Stimulated activated naive CD8-positive, alpha-beta T cell treated with anti-CD3 and anti-CD28 coated beads, Interleukin-15, amount 100 ng/mL, for 72 hours (primary cell): ENCODE data around the gene CMTR1.
A peak's percentile ranks its signal among the peaks of the same experiment; 100 is the strongest.

Experiments
- ATAC-seq: fragments of 150-1000 bp; cut with Tn5 transposase; 2 replicates; pipeline ENCODE4 v1.10.0; 2021; ENCODE audit warnings: mild to moderate bottlenecking, moderate library complexity
- DNase-seq, 2 donors: peaks; one replicate each; pipeline ENCODE4 v3.0.0; 2021 to 2022
- H3K27ac Mint-ChIP-seq, 2 donors: one replicate each; pipeline ENCODE4 v1.8.0; 2022; ENCODE audit warnings: mild to moderate bottlenecking in 2 of 2, mixed read lengths in 2 of 2, moderate library complexity in 2 of 2
- H3K27me3 Mint-ChIP-seq: one replicate; pipeline ENCODE4 v1.8.0; 2022; ENCODE audit warnings: mixed read lengths
- H3K4me1 Mint-ChIP-seq: one replicate; pipeline ENCODE4 v1.8.0; 2022; ENCODE audit warnings: mild to moderate bottlenecking, mixed read lengths
- H3K4me3 Mint-ChIP-seq, 2 donors: one replicate each; pipeline ENCODE4 v1.8.0; 2022; ENCODE audit warnings: mild to moderate bottlenecking in 2 of 2, mixed read lengths in 2 of 2, moderate library complexity in 1 of 2
- H3K9me3 Mint-ChIP-seq, 2 donors: one replicate each; pipeline ENCODE4 v1.8.0; 2022; ENCODE audit warnings: mixed read lengths in 2 of 2

The CMTR1 gene

DNA sequence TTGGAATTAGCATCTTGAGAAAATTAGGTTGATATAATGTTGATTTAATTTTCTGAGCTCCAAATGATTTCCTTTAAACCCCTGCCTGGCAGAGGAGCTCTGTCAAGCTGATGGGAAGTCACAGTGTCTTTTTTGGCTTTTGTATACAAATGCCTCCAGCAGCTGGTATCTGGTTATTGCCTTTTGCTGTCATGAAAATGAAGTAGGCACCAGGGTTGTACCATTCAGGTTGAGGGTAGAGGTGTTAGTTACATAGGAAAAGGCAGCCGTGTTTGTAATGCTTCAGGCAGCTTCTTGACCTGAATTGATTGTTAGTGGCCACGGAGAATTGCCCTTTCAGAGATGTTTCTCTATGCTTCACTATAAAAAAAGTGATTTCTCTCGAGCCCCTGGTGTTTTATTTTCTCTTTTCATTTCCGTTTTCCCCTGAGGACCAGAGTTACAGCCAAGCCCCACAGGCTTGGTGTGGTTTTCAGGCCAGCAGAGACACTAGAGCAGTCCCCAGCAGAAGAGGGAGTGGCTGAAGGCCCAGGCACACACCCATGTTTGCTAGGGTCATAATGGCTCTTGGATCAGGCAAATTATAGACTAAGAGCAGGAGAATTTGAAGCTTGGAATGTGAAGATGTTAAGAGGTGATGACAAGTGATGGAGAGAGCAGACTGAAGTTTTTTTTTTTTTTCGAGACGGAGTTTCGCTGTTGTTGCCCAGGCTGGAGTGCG lies 21.6 kb downstream of the CMTR1 start:
- H3K4me3 Mint-ChIP-seq: no peak overlapping the region
- ATAC-seq: no peak
- H3K27me3 Mint-ChIP-seq: no peaks in the 10 kb centered on the region
- H3K9me3 Mint-ChIP-seq: no peaks in the 10 kb centered on the region
- DNase-seq: no peak
- H3K4me1 Mint-ChIP-seq: peaks cover 15% of the 10 kb centered on the region
- peak overlapping the region in 1 of 2 donors; percentile 29 for H3K27ac Mint-ChIP-seq

DNA sequence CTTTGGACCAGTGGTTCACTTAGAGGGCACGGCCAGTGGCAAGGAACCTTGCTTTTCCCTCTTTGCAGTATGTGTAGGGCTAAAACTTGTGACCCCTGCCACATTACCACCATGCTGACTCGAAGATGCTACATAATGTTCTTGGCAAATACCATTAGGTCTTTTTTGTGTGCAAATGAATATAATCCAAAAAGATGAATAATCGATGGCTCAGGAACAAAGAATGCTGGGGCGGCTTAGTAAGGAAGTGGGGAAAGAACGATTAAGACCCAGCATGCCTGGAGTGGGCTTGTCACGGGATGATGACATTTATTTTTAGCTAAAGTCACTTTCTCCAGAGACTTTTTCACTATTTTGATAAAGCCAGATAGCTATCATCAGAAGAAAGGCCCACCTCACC lies 23.1 kb downstream of the CMTR1 start:
- ATAC-seq (no peak), DNase-seq (no peak)
- Mint-ChIP-seq H3K27ac (no peak overlapping the region), H3K9me3 (no peaks in the 10 kb centered on the region), H3K4me1 (peaks cover 15% of the 10 kb centered on the region), H3K4me3 (no peak overlapping the region), H3K27me3 (no peaks in the 10 kb centered on the region)

GRCh38 chr6:37456816-37457560 lies 24.0 kb downstream of the CMTR1 start:
- no peak overlapping the region for H3K27ac Mint-ChIP-seq
- peaks cover 8% of the 10 kb centered on the region for H3K4me1 Mint-ChIP-seq
- H3K9me3 Mint-ChIP-seq: no peaks in the 10 kb centered on the region
- no peak overlapping the region for H3K4me3 Mint-ChIP-seq
- no peak for DNase-seq
- no peaks in the 10 kb centered on the region for H3K27me3 Mint-ChIP-seq
- no peak for ATAC-seq

DNA sequence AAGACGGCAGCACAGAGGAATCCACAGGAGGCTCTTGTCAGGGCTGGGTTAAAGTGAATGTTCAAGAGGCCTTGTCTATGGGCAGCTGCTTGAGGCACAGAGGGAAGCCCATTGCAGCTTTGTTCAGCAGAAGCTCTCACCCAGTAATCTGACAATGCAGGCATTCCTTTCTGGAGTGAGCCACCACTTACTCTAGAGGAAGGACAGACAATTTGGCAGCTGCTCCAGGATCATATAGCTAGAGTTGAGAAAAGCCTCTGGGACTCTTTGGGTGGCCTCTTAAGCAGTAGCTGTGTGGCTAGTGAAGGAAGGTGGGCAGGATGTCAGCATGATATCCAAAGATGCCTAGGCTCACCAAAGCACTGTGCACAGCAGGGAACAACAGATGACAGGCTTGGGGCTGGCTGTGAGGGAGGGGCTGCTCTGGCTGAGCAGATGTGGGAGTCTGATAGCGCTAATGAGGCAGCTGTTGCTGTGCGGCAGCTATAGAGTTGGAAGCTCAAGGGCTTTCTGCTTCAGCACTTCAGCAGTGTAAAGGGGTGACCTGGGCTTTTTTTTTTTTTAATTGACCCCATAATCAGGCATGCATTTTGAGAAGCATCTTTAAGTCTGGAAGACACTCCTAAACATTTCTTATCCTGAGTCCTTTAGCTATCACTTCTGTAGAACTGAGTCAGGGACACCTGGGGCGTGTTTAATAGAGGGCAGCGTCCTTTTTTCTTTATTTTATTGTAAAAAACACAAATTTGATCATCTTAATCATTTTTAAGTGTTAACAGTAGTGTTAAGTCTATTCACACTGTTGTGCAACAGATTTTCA lies 27.2 kb downstream of the CMTR1 start:
- H3K27me3 Mint-ChIP-seq: no peaks in the 10 kb centered on the region
- ATAC-seq (no peak), DNase-seq (no peak)
- no peaks in the 10 kb centered on the region for H3K9me3 Mint-ChIP-seq
- no peaks in the 10 kb centered on the region for H3K4me1 Mint-ChIP-seq
- no peak overlapping the region for H3K27ac Mint-ChIP-seq
- no peak overlapping the region for H3K4me3 Mint-ChIP-seq

- DNase-seq: no peak
- no peak overlapping the region for H3K27ac Mint-ChIP-seq
- H3K9me3 Mint-ChIP-seq: no peaks in the 10 kb centered on the region
- no peak for ATAC-seq
- H3K4me3 Mint-ChIP-seq: no peak overlapping the region
- H3K27me3 Mint-ChIP-seq: no peaks in the 10 kb centered on the region
- H3K4me1 Mint-ChIP-seq: no peaks in the 10 kb centered on the region
Observed at GRCh38 chr6:37460805-37461204, 27.8 kb downstream of the CMTR1 start.

GRCh38 chr6:37463110-37463509 lies 30.1 kb downstream of the CMTR1 start:
- ATAC-seq (no peak), DNase-seq (no peak)
- Mint-ChIP-seq H3K27ac (no peak overlapping the region), H3K27me3 (no peaks in the 10 kb centered on the region), H3K9me3 (peaks cover 8 to 10% of the 10 kb centered on the region in 2 donors), H3K4me3 (no peak overlapping the region), H3K4me1 (no peaks in the 10 kb centered on the region)

DNA sequence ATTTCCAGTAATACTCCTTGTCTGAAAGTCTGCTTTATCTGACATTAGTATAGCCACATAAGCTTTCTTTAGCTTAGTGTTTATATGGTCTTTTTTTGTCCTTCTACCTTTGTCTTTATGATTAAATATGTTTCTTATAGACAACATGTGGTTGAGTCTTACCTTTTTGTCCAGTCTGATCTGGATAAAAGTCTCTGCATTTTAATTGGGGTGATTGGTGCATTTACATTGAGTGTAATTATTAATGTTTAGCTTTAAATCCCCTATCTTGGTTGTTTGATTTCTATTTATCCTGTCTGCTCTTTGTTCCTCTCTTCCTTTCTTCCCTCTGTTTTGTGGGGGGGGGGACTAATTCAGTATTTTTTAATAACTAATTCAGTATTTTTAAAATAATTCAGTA lies 34.7 kb downstream of the CMTR1 start:
- ATAC-seq (no peak), DNase-seq (no peak)
- no peak overlapping the region for H3K27ac Mint-ChIP-seq
- H3K4me1 Mint-ChIP-seq: no peaks in the 10 kb centered on the region
- no peaks in the 10 kb centered on the region for H3K27me3 Mint-ChIP-seq
- H3K9me3 Mint-ChIP-seq: peaks cover 8 to 10% of the 10 kb centered on the region in 2 donors
- H3K4me3 Mint-ChIP-seq: no peak overlapping the region

DNA sequence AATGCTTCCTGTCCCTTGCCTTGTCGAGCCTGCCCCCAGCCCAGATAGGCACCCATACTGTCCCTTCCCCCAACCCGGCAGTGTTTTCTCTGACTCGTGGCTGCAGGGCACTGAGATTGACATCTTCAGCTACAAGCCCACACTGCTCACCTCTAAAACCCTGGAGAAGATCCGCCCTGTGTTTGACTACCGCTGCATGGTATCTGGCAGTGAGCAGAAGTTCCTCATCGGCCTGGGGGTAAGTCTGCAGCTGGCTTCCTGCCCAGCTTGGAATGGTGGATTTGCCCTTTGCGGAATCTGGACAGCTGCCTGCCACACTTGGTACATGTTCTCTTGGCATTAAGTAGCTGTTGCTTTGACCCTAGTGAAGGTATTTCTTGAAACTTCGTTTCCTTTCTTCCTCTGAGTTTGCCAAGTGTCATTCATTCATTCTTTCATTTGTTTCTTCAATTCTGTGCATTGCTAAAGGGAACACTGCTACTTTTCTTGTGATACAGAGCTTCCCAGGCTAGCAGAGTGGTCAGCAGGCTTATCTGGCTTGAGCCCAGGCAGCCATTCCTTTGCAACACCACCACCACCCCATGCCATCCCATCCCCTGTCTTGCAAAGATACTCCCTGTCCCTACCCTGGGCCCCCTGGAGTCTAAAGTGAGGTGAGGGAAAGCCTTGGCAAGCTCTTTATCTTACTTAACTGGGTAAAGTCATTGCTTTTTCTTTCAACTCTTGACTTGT lies 40.5 kb downstream of the CMTR1 start:
- ATAC-seq: no peak
- H3K4me1 Mint-ChIP-seq: no peaks in the 10 kb centered on the region
- no peaks in the 10 kb centered on the region for H3K27me3 Mint-ChIP-seq
- no peak overlapping the region for H3K27ac Mint-ChIP-seq
- no peaks in the 10 kb centered on the region for H3K9me3 Mint-ChIP-seq
- no peak overlapping the region for H3K4me3 Mint-ChIP-seq
- no peak for DNase-seq

DNA sequence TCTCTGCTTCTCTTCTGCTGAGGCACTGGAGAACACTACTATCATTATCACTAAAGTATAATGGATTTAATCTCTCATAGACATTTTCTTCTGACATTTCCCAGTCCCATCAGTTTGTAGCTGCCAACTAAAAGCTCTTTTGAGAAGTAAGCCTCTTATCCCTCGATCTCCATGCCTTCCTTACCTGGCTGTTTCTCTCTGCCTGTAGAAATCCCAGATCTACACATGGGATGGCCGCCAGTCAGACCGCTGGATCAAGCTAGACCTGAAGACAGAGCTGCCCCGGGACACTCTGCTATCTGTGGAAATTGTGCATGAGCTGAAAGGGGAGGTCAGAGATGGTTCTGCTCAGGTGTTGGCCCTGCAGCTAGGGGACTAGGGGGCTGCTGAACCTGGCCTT lies 41.3 kb downstream of the CMTR1 start:
- Mint-ChIP-seq H3K9me3 (no peaks in the 10 kb centered on the region), H3K4me3 (no peak overlapping the region), H3K27ac (peak overlapping the region in 1 of 2 donors; percentile 72), H3K27me3 (no peaks in the 10 kb centered on the region), H3K4me1 (no peaks in the 10 kb centered on the region)
- ATAC-seq (no peak), DNase-seq (no peak)

DNA sequence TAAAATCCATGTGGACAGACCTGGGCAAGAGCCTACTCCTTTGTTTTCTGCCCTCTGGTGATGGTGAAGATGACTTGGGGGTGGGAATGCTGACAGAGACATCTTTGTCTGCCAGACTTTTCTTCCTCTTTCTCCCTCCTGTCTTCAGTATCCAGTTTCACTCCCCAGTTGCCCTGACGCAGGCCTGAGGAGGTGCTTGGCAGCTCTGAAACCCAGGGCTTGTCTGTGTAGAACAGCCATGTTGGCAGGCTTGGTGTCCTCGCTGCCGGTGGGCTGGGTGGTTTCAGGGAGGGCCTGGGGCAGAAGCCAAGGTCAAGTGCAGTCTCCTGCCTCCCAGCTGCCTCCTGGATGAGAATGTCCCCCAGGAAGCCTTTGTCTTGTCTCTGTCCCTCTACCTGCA lies 44.2 kb downstream of the CMTR1 start:
- peak overlapping the region in 1 of 2 donors; percentile 68 for H3K27ac Mint-ChIP-seq

GRCh38 chr6:37477656-37478435 lies 44.8 kb downstream of the CMTR1 start:
- H3K9me3 Mint-ChIP-seq: no peaks in the 10 kb centered on the region
- H3K27ac Mint-ChIP-seq: peak overlapping the region in 1 of 2 donors; percentile 68
- no peak overlapping the region for H3K4me3 Mint-ChIP-seq
- DNase-seq (no peak), ATAC-seq (no peak)
- no peaks in the 10 kb centered on the region for H3K27me3 Mint-ChIP-seq
- H3K4me1 Mint-ChIP-seq: no peaks in the 10 kb centered on the region

More for the DNA sequence above, 44.2 kb downstream of the CMTR1 start:
- Mint-ChIP-seq H3K4me1 (no peaks in the 10 kb centered on the region), H3K9me3 (no peaks in the 10 kb centered on the region), H3K4me3 (no peak overlapping the region), H3K27me3 (no peaks in the 10 kb centered on the region)
- no peak for ATAC-seq
- DNase-seq: no peak

GRCh38 chr6:37478827-37479226 lies 45.8 kb downstream of the CMTR1 start:
- Mint-ChIP-seq H3K4me3 (no peak overlapping the region), H3K27ac (peak overlapping the region in 1 of 2 donors; percentile 3), H3K9me3 (no peaks in the 10 kb centered on the region), H3K4me1 (no peaks in the 10 kb centered on the region), H3K27me3 (no peaks in the 10 kb centered on the region)
- DNase-seq (no peak), ATAC-seq (no peak)

DNA sequence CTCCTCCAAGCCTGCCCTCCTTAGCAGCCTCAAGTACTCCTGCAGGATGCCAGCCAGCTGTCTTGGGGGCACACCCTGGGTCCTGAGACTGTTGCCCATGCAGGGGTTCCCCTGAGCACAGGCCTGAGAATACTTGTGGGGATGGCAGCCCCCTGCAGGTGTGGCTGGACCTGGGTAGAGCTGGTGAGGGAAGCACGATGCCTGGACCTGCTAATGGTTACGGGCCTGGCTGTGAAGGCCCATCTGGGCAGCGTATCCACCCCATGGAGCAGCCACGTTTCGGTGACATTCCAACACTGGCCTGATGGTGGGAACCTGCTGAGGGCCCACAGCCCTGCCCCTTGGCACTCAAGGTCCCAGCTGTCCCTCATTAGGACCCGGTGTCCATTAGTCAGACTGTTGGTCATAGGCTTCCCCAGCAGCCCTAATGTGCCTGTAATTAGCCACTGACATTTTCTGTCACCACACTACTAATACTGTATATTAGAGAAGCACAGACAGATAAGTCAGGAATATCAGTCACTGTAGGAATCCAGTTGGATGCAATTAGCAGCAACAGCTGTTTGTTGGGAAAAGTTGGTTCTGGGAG lies 46.3 kb downstream of the CMTR1 start:
- ATAC-seq (no peak), DNase-seq (no peak)
- Mint-ChIP-seq H3K9me3 (no peaks in the 10 kb centered on the region), H3K4me3 (no peak overlapping the region), H3K27ac (peak overlapping the region in 1 of 2 donors; percentile 3), H3K27me3 (no peaks in the 10 kb centered on the region), H3K4me1 (no peaks in the 10 kb centered on the region)

DNA sequence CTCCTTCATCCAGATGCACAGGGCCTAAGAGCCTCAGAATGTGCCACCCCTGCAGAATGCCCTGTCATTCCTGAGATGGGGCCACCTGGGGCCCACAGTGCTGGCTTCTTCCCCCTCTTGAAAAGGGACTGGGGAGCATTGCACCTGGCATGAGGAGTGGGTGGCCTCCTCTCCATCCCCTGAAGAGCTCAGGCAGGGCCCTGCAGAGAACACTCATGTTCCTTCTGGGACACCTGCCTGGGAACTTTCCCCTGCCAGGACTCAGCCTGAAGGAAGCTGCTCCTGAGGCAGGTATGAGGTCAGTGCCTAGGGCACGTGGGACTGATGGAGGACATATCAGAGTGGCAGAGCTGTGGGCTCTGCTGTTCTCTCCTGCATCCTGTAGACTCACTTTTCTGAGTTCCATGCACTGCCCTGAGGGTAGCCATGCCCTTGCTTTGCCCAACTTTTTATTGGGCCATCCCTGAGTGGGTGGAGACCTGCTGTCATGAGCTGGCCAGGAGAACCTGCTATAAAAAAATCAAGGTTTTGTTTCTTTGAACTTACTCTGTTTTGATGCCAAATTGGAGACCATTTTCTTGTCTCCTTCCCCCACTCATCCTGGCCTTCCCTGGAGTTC lies 47.2 kb downstream of the CMTR1 start:
- ATAC-seq (no peak), DNase-seq (no peak)
- Mint-ChIP-seq H3K4me3 (no peak overlapping the region), H3K27ac (peak overlapping the region in 1 of 2 donors; percentile 59), H3K27me3 (no peaks in the 10 kb centered on the region), H3K9me3 (no peaks in the 10 kb centered on the region), H3K4me1 (no peaks in the 10 kb centered on the region)
